GM12878 (cell line): ENCODE data around the gene SNAI3. TPM values are rescaled to one million over a fixed set of nuclear protein-coding genes. Genes with fewer than 3 reads are reported as not detected.

Experiments used
- ATAC-seq: fragments of 200-7000 bp; cut with Tn5 transposase; 3 replicates; pipeline ENCODE4 v1.9.1; 2020; ENCODE audit warnings: mild to moderate bottlenecking, moderate library complexity
- BruUV-seq: library from RNA; stranded (reverse); fragments of 400-500 nt; replicated peaks from 2 replicates; lab custom pipeline; 2021; lab: Mats Ljungman, UMichigan
- CTCF ChIA-PET: fragments of 300-600 bp; sonication (Branson Sonifier 250); formaldehyde crosslinking; extraction: SDS; loops from one replicate; lab custom pipeline; 2021; ENCODE audit warnings: inconsistent platforms; lab: Yijun Ruan, JAX
- POLR2A ChIA-PET: fragments of 350-600 bp; formaldehyde crosslinking; extraction: SDS; loops from one replicate; lab custom pipeline; 2021; ENCODE audit warnings: inconsistent platforms; lab: Charles Lee
- RAD21 ChIA-PET: fragments of 300-600 bp; sonication (Branson Sonifier 250); formaldehyde crosslinking; loops from one replicate; lab custom pipeline; 2023; ENCODE audit warnings: antibody characterized with exemption; ENCODE audit not compliant: unreplicated experiment; lab: Charles Lee
- SMC1A ChIA-PET: fragments of 300-600 bp; sonication (Branson Sonifier 250); formaldehyde crosslinking; loops from one replicate; lab custom pipeline; 2023; ENCODE audit not compliant: unreplicated experiment, uncharacterized antibody; lab: Charles Lee
- DNase-seq: peaks from one replicate; pipeline ENCODE4 v3.0.0-alpha.2; 2011; ENCODE audit warnings: low read depth, low spot score
- FAIRE-seq: peaks from 3 replicates; lab custom pipeline; 2011; peaks lifted over from hg19 to GRCh38; lab: Jason Lieb, UNC
- H2AFZ ChIP-seq: 2 replicates; pipeline ENCODE4 v1.6.0; 2011; ENCODE audit warnings: low read depth, low read length, control low read depth; ENCODE audit not compliant: control insufficient read depth
- H3K27ac ChIP-seq: 2 replicates; pipeline ENCODE4 v1.5.1; 2011; ENCODE audit warnings: control low read depth; ENCODE audit not compliant: control insufficient read depth, insufficient read depth
- H3K27me3 ChIP-seq, 2 experiments: replicated peaks in 1 of 2; 2 replicates each; pipeline versions ENCODE4 v1.6.0 to v1.6.1; 2011; ENCODE audit warnings: low read length in 1 of 2; ENCODE audit not compliant: control insufficient read depth in 2 of 2, insufficient read depth in 2 of 2
- H3K36me3 ChIP-seq, 2 experiments: 2 replicates each; pipeline ENCODE4 v1.5.1; 2011; ENCODE audit warnings: low read length in 1 of 2; ENCODE audit not compliant: control insufficient read depth in 2 of 2, insufficient read depth in 2 of 2
- H3K4me1 ChIP-seq: 2 replicates; pipeline ENCODE4 v1.6.1; 2011; ENCODE audit warnings: mild to moderate bottlenecking, low read length, moderate library complexity, mixed read lengths; ENCODE audit not compliant: control insufficient read depth, insufficient read depth
- H3K4me2 ChIP-seq: 2 replicates; pipeline ENCODE4 v1.6.0; 2011; ENCODE audit warnings: control low read depth; ENCODE audit not compliant: control insufficient read depth, insufficient read depth
- H3K4me3 ChIP-seq: fragments of 200-600 bp; sonication (generic); 2 replicates; pipeline ENCODE4 v1.5.1; 2016
- H3K79me2 ChIP-seq: 2 replicates; pipeline ENCODE4 v1.6.0; 2011; ENCODE audit warnings: low read length; ENCODE audit not compliant: control insufficient read depth, insufficient read depth
- H3K9ac ChIP-seq: 2 replicates; pipeline ENCODE4 v1.8.0; 2011; ENCODE audit warnings: low read length, control low read depth, mixed read lengths; ENCODE audit not compliant: control insufficient read depth, insufficient read depth
- H3K9me3 ChIP-seq: replicated peaks from 3 replicates; pipeline ENCODE4 v1.5.1; 2011; ENCODE audit warnings: mild to moderate bottlenecking, low read length; ENCODE audit not compliant: control insufficient read depth, insufficient read depth
- H4K20me1 ChIP-seq: 2 replicates; pipeline ENCODE4 v1.6.0; 2011; ENCODE audit not compliant: control insufficient read depth, insufficient read depth
- CREM ChIP-seq: IDR thresholded peaks from 2 replicates; pipeline ENCODE4 v1.6.1; 2014; ENCODE audit warnings: antibody characterized with exemption, low read depth
- NFIC ChIP-seq: IDR thresholded peaks from 2 replicates; pipeline ENCODE4 v1.6.1; 2012; ENCODE audit warnings: low read depth, mild to moderate bottlenecking, inconsistent platforms, low read length, moderate library complexity
- NFYB ChIP-seq: IDR thresholded peaks from 2 replicates; pipeline ENCODE4 v1.6.1; 2011; ENCODE audit warnings: low read depth, mild to moderate bottlenecking, low read length, improper control_type of control experiment, moderate library complexity; ENCODE audit not compliant: insufficient read depth
- NR2C2 ChIP-seq: IDR thresholded peaks from 2 replicates; pipeline ENCODE4 v1.6.1; 2011; ENCODE audit warnings: borderline replicate concordance, low read depth; ENCODE audit not compliant: control insufficient read depth, insufficient read length
- POLR2AphosphoS5 ChIP-seq: IDR thresholded peaks from 2 replicates; pipeline ENCODE4 v1.6.1; 2011; ENCODE audit warnings: mild to moderate bottlenecking, low read length, inconsistent platforms
- RUNX3 ChIP-seq: IDR thresholded peaks from 2 replicates; pipeline ENCODE4 v1.6.1; 2012; ENCODE audit warnings: low read length, inconsistent platforms
- SMAD1 ChIP-seq: fragments of 450-650 bp; IDR thresholded peaks from 2 replicates; pipeline ENCODE4 v1.6.1; 2018; ENCODE audit warnings: mild to moderate bottlenecking, low read depth; ENCODE audit not compliant: partially characterized antibody
- SMC3 ChIP-seq: IDR thresholded peaks from 2 replicates; pipeline ENCODE4 v1.6.1; 2011; ENCODE audit warnings: low read length, improper control_type of control experiment, borderline replicate concordance
- SREBF2 ChIP-seq: IDR thresholded peaks from 2 replicates; pipeline ENCODE4 v1.6.1; 2012; ENCODE audit warnings: mild to moderate bottlenecking, low read length
- STAT1 ChIP-seq: fragments of 450-650 bp; conservative IDR thresholded peaks from 2 replicates; pipeline ENCODE4 v1.6.1; 2014; ENCODE audit warnings: antibody characterized with exemption, mild to moderate bottlenecking
- TCF12 ChIP-seq: IDR thresholded peaks from 2 replicates; pipeline ENCODE4 v1.6.1; 2011; ENCODE audit warnings: low read depth, mild to moderate bottlenecking, low read length
- WRNIP1 ChIP-seq: IDR thresholded peaks from 2 replicates; pipeline ENCODE4 v1.6.1; 2011; ENCODE audit warnings: low read depth, low read length, improper control_type of control experiment, borderline replicate concordance
- ZNF384 ChIP-seq: IDR thresholded peaks from 2 replicates; pipeline ENCODE4 v1.6.1; 2012; ENCODE audit warnings: low read depth, mild to moderate bottlenecking, low read length, improper control_type of control experiment, borderline replicate concordance
- ZSCAN29 ChIP-seq: fragments of 450-650 bp; IDR thresholded peaks from 2 replicates; pipeline ENCODE4 v1.6.1; 2017; ENCODE audit warnings: mild to moderate bottlenecking, moderate library complexity
- WGBS: methylation state at CpG from one replicate; pipeline ENCODE4 v1.1.6; 2016; ENCODE audit warnings: low lambda C conversion rate; ENCODE audit not compliant: insufficient replicate concordance, insufficient coverage; ENCODE audit errors: missing lambda C conversion rate; 5-methylcytosine and 5-hydroxymethylcytosine counted together
- in situ Hi-C: fragments of 300-500 bp; cut with MboI; formaldehyde crosslinking; loops from 9 replicates; pipeline ENCODE4 v1.14.3; 2018; ENCODE audit warnings: mixed read lengths
- intact Hi-C: fragments of 100-400 bp; cut with micrococcal nuclease; formaldehyde crosslinking; loops from one replicate; pipeline ENCODE4 v1.14.2; 2022; ENCODE audit not compliant: unreplicated experiment
- polyA plus RNA-seq, 11 experiments: library from polyadenylated mRNA; depleted of rRNA in 4 of 11; unstranded in 6 of 11; stranded (reverse) in 5 of 11; fragments of >200 nt; fragmentation: Nextera tagmentation in 4 of 11; fragmentation: Illumina TruSeq in 1 of 11; extraction: Ambion mirVana in 4 of 11; extraction: Trizol in 1 of 11; gene quantifications; 1 replicate in 1 of 11; 2 replicates in 10 of 11; pipeline versions ENCODE4 v1.2.1 to v1.2.3, GENCODE V29; 2011 to 2016; ENCODE audit warnings: inconsistent platforms in 2 of 11, missing spikeins in 2 of 11, low read depth in 1 of 11
- total RNA-seq, 4 experiments: library from RNA; depleted of rRNA in 3 of 4; stranded (reverse); fragments of >200 nt in 3 of 4; fragmentation: Illumina TruSeq in 1 of 4; extraction: Trizol in 1 of 4; gene quantifications; 2 replicates each; pipeline versions ENCODE4 v1.2.1 to v1.2.3, GENCODE V29; 2013 to 2021
- TF ChIP-seq, protein P1 (sequence below): fragments of 450-650 bp; IDR thresholded peaks from 2 replicates; pipeline ENCODE4 v1.6.1; 2016; ENCODE audit warnings: mild to moderate bottlenecking, moderate library complexity, borderline replicate concordance
- TF ChIP-seq, protein P2 (sequence below): fragments of 450-650 bp; formaldehyde crosslinking; IDR thresholded peaks from 2 replicates; pipeline ENCODE4 v1.4.0; 2022; ENCODE audit warnings: mild to moderate bottlenecking, moderate library complexity

The SNAI3 gene
- total and polyA plus RNA-seq, 10 of the 15 experiments (the other 5 are each of a cell fraction or from before 2014, with no cell fraction given), result 0.21 to 7.4 (median 3.0) TPM

DNA sequence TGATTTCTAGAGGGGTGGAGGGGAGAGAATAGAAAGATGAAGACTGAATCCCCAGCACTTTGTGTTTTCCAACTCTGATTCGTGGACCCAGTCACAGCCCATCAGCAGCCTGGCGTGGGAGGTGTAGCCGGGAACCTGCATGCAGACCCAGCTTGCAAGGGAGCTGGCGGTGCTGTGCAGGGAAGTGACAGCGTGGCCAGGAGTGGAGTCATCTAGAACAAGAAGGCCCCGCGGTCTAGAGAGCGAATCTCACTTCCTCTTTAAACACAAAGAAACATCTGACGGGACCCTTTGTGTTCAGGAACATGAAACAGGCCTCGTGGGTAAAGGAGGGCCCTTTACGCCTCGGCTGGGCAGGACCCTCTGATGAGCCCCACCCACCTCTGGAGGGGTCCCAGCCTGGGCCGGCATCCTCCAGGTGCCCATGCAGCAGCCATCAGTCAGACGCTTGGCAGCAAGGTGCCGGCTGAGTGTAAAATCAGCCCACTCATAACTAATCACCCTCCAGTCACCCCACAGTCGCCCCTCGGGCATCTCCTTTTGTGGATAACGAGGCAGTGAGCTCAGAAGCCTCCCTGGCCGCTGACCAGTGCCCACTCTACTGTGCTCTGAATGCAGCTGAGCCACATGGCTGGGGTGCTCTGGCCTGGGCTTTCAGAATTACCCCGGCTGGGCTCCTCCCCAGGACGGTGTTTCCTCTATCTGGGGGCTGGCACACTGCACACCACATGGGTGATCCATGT is 4.4 kb downstream of the SNAI3 start:
- H3K27me3 ChIP-seq, result no peaks in the 10 kb centered on the region
- no peaks in the 10 kb centered on the region for H3K36me3 ChIP-seq
- H3K4me3 ChIP-seq, result peak overlapping the region; percentile 65
- peak overlapping the region; percentile 92 for H3K27ac ChIP-seq
- FAIRE-seq, result peak; percentile 99
- WGBS, result 1% methylated on average over 21 of the region's 21 CpGs
- H3K4me1 ChIP-seq, result peaks cover 40% of the 10 kb centered on the region
- no peaks in the 10 kb centered on the region; the same call in 1 of the 2 replicates for H3K79me2 ChIP-seq
- peak; percentile 84 for ATAC-seq
- H4K20me1 ChIP-seq, result no peaks in the 10 kb centered on the region
- ChIA-PET SMC1A (interaction anchor here (0.7 to 3.1 kb wide), 6 partner anchors 18 to 86 kb away, joined by 3 to 13 read pairs (median 5); partner anchors contain the start of gene MVD), RAD21 (interaction anchor here (0.7 to 2.5 kb wide), 6 partner anchors 17 to 102 kb away, joined by 3 to 10 read pairs (median 8); partner anchors contain the start of gene PIEZO1), CTCF (interaction anchor here (0.6 to 3.4 kb wide), 16 partner anchors 9 to 128 kb away, joined by 3 to 26 read pairs (median 3); partner anchors contain the start of genes CTU2 and RNF166), POLR2A (interaction anchor here (0.6 to 2.5 kb wide), 8 partner anchors 17 to 175 kb away, joined by 3 to 12 read pairs (median 4); partner anchors contain the start of genes CYBA, GALNS, MVD and TRAPPC2L)
- intact Hi-C loops, result loop anchor here (1.0 to 2.0 kb wide), 3 partner anchors 19 to 31 kb away; partner anchors contain the start of genes CYBA and MVD
- DNase-seq, result peak; percentile 84
- no peaks in the 10 kb centered on the region for H3K9me3 ChIP-seq
- H2AFZ ChIP-seq, result peak overlapping the region; percentile 44
- no TSS peak for BruUV-seq
- in situ Hi-C loops, result no loop called here
- peak overlapping the region; percentile 77 for H3K9ac ChIP-seq
- peak overlapping the region; percentile 88 for H3K4me2 ChIP-seq
- TF ChIP-seq SMAD1 (no peak), SMC3 (no peak), SREBF2 (no peak), NFYB (no peak), NFIC (peak; percentile 70; the same call in 1 of the 2 replicates), ZNF384 (no peak), WRNIP1 (no peak), NR2C2 (no peak), CREM (peak; percentile 67), TCF12 (peak; percentile 86), POLR2AphosphoS5 (peak; percentile 78), RUNX3 (peak; percentile 95), STAT1 (no peak), ZSCAN29 (no peak)
- TF ChIP-seq, protein P1, sequence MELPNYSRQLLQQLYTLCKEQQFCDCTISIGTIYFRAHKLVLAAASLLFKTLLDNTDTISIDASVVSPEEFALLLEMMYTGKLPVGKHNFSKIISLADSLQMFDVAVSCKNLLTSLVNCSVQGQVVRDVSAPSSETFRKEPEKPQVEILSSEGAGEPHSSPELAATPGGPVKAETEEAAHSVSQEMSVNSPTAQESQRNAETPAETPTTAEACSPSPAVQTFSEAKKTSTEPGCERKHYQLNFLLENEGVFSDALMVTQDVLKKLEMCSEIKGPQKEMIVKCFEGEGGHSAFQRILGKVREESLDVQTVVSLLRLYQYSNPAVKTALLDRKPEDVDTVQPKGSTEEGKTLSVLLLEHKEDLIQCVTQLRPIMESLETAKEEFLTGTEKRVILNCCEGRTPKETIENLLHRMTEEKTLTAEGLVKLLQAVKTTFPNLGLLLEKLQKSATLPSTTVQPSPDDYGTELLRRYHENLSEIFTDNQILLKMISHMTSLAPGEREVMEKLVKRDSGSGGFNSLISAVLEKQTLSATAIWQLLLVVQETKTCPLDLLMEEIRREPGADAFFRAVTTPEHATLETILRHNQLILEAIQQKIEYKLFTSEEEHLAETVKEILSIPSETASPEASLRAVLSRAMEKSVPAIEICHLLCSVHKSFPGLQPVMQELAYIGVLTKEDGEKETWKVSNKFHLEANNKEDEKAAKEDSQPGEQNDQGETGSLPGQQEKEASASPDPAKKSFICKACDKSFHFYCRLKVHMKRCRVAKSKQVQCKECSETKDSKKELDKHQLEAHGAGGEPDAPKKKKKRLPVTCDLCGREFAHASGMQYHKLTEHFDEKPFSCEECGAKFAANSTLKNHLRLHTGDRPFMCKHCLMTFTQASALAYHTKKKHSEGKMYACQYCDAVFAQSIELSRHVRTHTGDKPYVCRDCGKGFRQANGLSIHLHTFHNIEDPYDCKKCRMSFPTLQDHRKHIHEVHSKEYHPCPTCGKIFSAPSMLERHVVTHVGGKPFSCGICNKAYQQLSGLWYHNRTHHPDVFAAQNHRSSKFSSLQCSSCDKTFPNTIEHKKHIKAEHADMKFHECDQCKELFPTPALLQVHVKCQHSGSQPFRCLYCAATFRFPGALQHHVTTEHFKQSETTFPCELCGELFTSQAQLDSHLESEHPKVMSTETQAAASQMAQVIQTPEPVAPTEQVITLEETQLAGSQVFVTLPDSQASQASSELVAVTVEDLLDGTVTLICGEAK, result no peak
- TF ChIP-seq, protein P2, sequence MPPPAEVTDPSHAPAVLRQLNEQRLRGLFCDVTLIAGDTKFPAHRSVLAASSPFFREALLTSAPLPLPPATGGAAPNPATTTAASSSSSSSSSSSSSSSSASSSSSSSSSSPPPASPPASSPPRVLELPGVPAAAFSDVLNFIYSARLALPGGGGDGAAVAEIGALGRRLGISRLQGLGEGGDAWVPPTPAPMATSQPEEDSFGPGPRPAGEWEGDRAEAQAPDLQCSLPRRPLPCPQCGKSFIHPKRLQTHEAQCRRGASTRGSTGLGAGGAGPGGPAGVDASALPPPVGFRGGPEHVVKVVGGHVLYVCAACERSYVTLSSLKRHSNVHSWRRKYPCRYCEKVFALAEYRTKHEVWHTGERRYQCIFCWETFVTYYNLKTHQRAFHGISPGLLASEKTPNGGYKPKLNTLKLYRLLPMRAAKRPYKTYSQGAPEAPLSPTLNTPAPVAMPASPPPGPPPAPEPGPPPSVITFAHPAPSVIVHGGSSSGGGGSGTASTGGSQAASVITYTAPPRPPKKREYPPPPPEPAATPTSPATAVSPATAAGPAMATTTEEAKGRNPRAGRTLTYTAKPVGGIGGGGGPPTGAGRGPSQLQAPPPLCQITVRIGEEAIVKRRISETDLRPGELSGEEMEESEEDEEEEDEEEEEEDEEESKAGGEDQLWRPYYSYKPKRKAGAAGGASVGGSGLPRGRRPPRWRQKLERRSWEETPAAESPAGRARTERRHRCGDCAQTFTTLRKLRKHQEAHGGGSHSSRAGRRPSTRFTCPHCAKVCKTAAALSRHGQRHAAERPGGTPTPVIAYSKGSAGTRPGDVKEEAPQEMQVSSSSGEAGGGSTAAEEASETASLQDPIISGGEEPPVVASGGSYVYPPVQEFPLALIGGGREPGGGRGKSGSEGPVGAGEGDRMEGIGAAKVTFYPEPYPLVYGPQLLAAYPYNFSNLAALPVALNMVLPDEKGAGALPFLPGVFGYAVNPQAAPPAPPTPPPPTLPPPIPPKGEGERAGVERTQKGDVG (CRISPR knock-in tag), result no peak
